Muscle of leg (tissue), 11 donors: Measurements from ENCODE around the gene RNPEPL1. TPM values are rescaled to one million over a fixed set of nuclear protein-coding genes. Genes with fewer than 3 reads are reported as not detected.

ENCODE experiments used
- DNase-seq: peaks from one replicate; pipeline ENCODE4 v3.0.0; 2013
- H3K27ac ChIP-seq: one replicate; pipeline ENCODE4 v1.5.1; 2013; ENCODE audit warnings: mild to moderate bottlenecking, low read length, control low read depth
- H3K27me3 ChIP-seq: one replicate; pipeline ENCODE4 v1.6.1; 2013; ENCODE audit warnings: low read length; ENCODE audit not compliant: control insufficient read depth, insufficient read depth
- H3K36me3 ChIP-seq: one replicate; pipeline ENCODE4 v1.6.1; 2013; ENCODE audit warnings: low read length; ENCODE audit not compliant: control insufficient read depth, insufficient read depth
- H3K4me1 ChIP-seq: one replicate; pipeline ENCODE4 v1.6.1; 2013; ENCODE audit warnings: low read length; ENCODE audit not compliant: control insufficient read depth, insufficient read depth
- H3K4me3 ChIP-seq: one replicate; pipeline ENCODE4 v1.5.1; 2013; ENCODE audit warnings: low read length, control low read depth
- H3K9me3 ChIP-seq: replicated peaks from 2 replicates; pipeline ENCODE4 v1.6.1; 2013; ENCODE audit warnings: low read depth, low read length; ENCODE audit not compliant: control insufficient read depth
- WGBS: methylation state at CpG from one replicate; pipeline ENCODE4 v1.1.5; 2013; ENCODE audit warnings: missing lambda C conversion rate; ENCODE audit not compliant: insufficient coverage; 5-methylcytosine and 5-hydroxymethylcytosine counted together
- polyA plus RNA-seq, 8 donors: library from polyadenylated mRNA; unstranded; fragments of 120-200 nt; gene quantifications; one replicate each; pipeline versions ENCODE4 v1.2.1 to v1.2.3, GENCODE V29; 2013; ENCODE audit warnings: inconsistent platforms in 1 of 8, low replicate concordance in 1 of 8; ENCODE audit not compliant: insufficient read length in 8 of 8, insufficient read depth in 1 of 8
- total RNA-seq: library from RNA; stranded (reverse); fragments of 120-200 nt; gene quantifications from one replicate; pipeline ENCODE4 v1.2.4, GENCODE V29; 2013

RNPEPL1 gene
- total and polyA plus RNA-seq, 9 donors, result 13.6 to 38.8 (median 32.0) TPM

GRCh38 chr2:240576436-240577205 lies 8.3 kb downstream of the RNPEPL1 start:
- H3K9me3 ChIP-seq, result peaks cover 2% of the 10 kb centered on the region
- no peak for DNase-seq

GRCh38 chr2:240577281-240578109 lies 9.2 kb downstream of the RNPEPL1 start:
- H3K36me3 ChIP-seq, result peaks cover 58% of the 10 kb centered on the region
- H3K9me3 ChIP-seq, result peaks cover 2% of the 10 kb centered on the region
- no peak for DNase-seq
- WGBS, result 80% methylated on average over 26 of the region's 26 CpGs
- no peaks in the 10 kb centered on the region for H3K27me3 ChIP-seq
- peaks cover 4% of the 10 kb centered on the region for H3K4me1 ChIP-seq
- no peak overlapping the region for H3K4me3 ChIP-seq
- no peak overlapping the region for H3K27ac ChIP-seq

More at GRCh38 chr2:240576436-240577205, 8.3 kb downstream of the RNPEPL1 start:
- peaks cover 4% of the 10 kb centered on the region for H3K4me1 ChIP-seq
- H3K36me3 ChIP-seq, result peaks cover 58% of the 10 kb centered on the region
- no peak overlapping the region for H3K27ac ChIP-seq
- no peaks in the 10 kb centered on the region for H3K27me3 ChIP-seq
- H3K4me3 ChIP-seq, result no peak overlapping the region
- WGBS, result 91% methylated on average over 30 of the region's 32 CpGs

GRCh38 chr2:240578110-240578450 lies 9.8 kb downstream of the RNPEPL1 start:
- Histone ChIP-seq H3K27ac (no peak overlapping the region), H3K4me3 (no peak overlapping the region), H3K27me3 (no peaks in the 10 kb centered on the region), H3K36me3 (peaks cover 59% of the 10 kb centered on the region), H3K4me1 (peaks cover 4% of the 10 kb centered on the region), H3K9me3 (peaks cover 2% of the 10 kb centered on the region)
- DNase-seq, result no peak
- WGBS, result 96% methylated on average over 4 of the region's 9 CpGs

- peaks cover 59% of the 10 kb centered on the region for H3K36me3 ChIP-seq
- 58% methylated on average over 2 of the region's 8 CpGs for WGBS
Observed at GRCh38 chr2:240578488-240578887, 10.2 kb downstream of the RNPEPL1 start.

GRCh38 chr2:240579071-240579762 lies 10.9 kb downstream of the RNPEPL1 start:
- no peak overlapping the region for H3K4me3 ChIP-seq
- DNase-seq, result no peak
- H3K27ac ChIP-seq, result no peak overlapping the region
- H3K27me3 ChIP-seq, result no peaks in the 10 kb centered on the region
- peaks cover 2% of the 10 kb centered on the region for H3K9me3 ChIP-seq
- WGBS, result 96% methylated on average over 8 of the region's 12 CpGs
- peaks cover 4% of the 10 kb centered on the region for H3K4me1 ChIP-seq
- peaks cover 58% of the 10 kb centered on the region for H3K36me3 ChIP-seq

More at GRCh38 chr2:240578488-240578887, 10.2 kb downstream of the RNPEPL1 start:
- Histone ChIP-seq H3K27ac (no peak overlapping the region), H3K4me3 (no peak overlapping the region), H3K4me1 (peaks cover 4% of the 10 kb centered on the region), H3K27me3 (no peaks in the 10 kb centered on the region), H3K9me3 (peaks cover 2% of the 10 kb centered on the region)
- no peak for DNase-seq

- peaks cover 54% of the 10 kb centered on the region for H3K36me3 ChIP-seq
- peak; percentile 24 for DNase-seq
Observed at GRCh38 chr2:240579771-240580614, 11.7 kb downstream of the RNPEPL1 start.

GRCh38 chr2:240581811-240582210 lies 13.5 kb downstream of the RNPEPL1 start:
- DNase-seq, result no peak
- Histone ChIP-seq H3K27me3 (no peaks in the 10 kb centered on the region), H3K36me3 (peaks cover 40% of the 10 kb centered on the region), H3K4me1 (peaks cover 17% of the 10 kb centered on the region), H3K9me3 (peaks cover 2% of the 10 kb centered on the region), H3K4me3 (no peak overlapping the region), H3K27ac (no peak overlapping the region)
- 100% methylated on average over 1 of the region's 5 CpGs for WGBS

More at GRCh38 chr2:240579771-240580614, 11.7 kb downstream of the RNPEPL1 start:
- Histone ChIP-seq H3K4me1 (peaks cover 10% of the 10 kb centered on the region), H3K9me3 (peaks cover 2% of the 10 kb centered on the region), H3K27ac (no peak overlapping the region), H3K27me3 (no peaks in the 10 kb centered on the region), H3K4me3 (no peak overlapping the region)
- WGBS, result 62% methylated on average over 24 of the region's 27 CpGs

GRCh38 chr2:240582781-240583180 lies 14.5 kb downstream of the RNPEPL1 start:
- H3K9me3 ChIP-seq, result peaks cover 2% of the 10 kb centered on the region
- no peaks in the 10 kb centered on the region for H3K27me3 ChIP-seq
- H3K36me3 ChIP-seq, result peaks cover 30% of the 10 kb centered on the region
- H3K4me3 ChIP-seq, result no peak overlapping the region
- H3K4me1 ChIP-seq, result peaks cover 25% of the 10 kb centered on the region
- H3K27ac ChIP-seq, result no peak overlapping the region
- no peak for DNase-seq
- WGBS, result 93% methylated on average over 2 of the region's 3 CpGs

GRCh38 chr2:240583774-240584173 lies 15.5 kb downstream of the RNPEPL1 start:
- peaks cover 22% of the 10 kb centered on the region for H3K36me3 ChIP-seq
- no peak for DNase-seq
- H3K27me3 ChIP-seq, result no peaks in the 10 kb centered on the region
- H3K4me3 ChIP-seq, result no peak overlapping the region
- peaks cover 2% of the 10 kb centered on the region for H3K9me3 ChIP-seq
- 89% methylated on average over 3 of the region's 4 CpGs for WGBS
- peaks cover 34% of the 10 kb centered on the region for H3K4me1 ChIP-seq
- no peak overlapping the region for H3K27ac ChIP-seq
